SHP77 (cell line): ENCODE results near the gene ZNF606.
"Not testable (repeated sequence)": the region's sequence is repeated elsewhere in the genome, so short reads cannot be mapped to it uniquely, and the experiment has no call there.

ENCODE experiments used
- DNase-seq, 2 experiments: peaks; one replicate each; lab custom pipeline; 2025; lab: John Stamatoyannopoulos, UW

Gene ZNF606

DNA sequence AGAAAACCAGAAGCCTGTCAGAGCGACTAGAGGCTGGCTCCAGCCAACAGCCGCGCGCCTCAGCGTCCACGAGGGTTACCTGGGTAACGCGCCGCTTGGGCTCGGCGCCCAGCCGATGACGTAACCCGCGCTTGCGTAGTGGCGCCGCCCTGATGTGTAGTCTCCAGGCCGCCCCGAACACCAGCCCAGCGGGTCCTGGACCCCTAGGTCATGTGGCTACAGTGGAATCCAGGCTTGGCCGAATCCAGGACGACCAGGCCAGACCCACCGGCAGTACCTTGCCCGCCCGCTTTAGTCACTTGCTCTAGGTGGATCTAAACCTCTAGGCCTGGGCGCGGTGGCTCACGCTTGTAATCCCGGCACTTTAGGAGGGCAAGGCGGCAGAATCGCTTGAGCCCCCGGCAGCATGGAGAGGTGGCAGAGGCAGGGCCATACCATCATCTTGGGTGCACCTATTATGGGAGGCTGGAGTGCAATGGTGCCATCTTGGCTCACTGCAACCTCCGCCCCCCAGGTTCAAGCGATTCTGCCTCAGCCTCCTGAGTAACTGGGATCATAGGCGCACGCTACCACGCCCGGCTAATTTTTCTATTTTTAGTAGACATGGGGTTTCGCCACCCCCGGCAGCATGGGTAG lies 7.2 kb upstream of the ZNF606 start:
- no peak for DNase-seq

DNA sequence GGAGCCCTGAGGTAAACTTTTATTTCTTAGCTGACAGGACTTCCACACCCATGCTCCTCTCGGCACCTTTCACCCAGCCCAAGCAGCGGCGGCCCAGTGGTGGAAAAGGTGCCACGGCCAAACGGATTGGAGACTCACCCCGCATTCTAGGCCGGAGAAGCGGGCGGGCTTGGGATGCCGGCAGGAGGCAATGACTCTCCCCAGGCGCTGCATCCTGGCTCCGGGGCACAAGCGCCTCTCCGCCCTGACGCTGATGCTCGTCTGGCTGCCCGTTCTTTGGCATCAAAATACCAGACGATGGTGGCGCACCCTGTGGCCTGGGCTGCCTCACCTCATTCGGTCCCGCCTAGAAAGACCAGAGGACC lies 6.7 kb upstream of the ZNF606 start:
- DNase-seq: no peak

DNA sequence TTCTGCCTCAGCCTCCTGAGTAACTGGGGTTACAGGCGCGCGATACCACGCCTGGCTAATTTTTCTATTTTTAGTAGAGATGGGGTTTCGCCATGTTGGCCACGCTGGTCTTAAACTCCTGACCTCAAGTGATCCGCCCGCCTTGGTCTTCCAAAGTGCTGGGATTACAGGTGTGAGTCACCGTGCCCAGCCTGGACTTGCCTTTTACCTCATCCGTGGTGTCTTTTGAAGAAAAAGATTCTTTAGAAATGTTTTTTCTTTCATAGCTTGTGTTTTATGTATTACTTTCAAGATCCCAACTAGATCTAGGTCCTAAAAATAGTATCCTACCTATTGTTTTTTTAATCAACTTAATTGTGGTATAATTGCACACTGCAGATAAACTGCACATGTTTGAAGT lies 6.3 kb upstream of the ZNF606 start:
- DNase-seq: not testable (repeated sequence)

- DNase-seq: no peak
Measured at GRCh38 chr19:58007285-58007684, 4.7 kb upstream of the ZNF606 start.

GRCh38 chr19:58003174-58003828 lies 681 bp upstream of the ZNF606 start:
- no peak for DNase-seq

- DNase-seq: no peak
Measured at GRCh38 chr19:58001895-58002369, 688 bp downstream of the ZNF606 start.

- DNase-seq: no peak
Measured at GRCh38 chr19:58000677-58001076, 1.9 kb downstream of the ZNF606 start.

- DNase-seq: no peak
Measured at GRCh38 chr19:57992841-57993240, 9.8 kb downstream of the ZNF606 start.

DNA sequence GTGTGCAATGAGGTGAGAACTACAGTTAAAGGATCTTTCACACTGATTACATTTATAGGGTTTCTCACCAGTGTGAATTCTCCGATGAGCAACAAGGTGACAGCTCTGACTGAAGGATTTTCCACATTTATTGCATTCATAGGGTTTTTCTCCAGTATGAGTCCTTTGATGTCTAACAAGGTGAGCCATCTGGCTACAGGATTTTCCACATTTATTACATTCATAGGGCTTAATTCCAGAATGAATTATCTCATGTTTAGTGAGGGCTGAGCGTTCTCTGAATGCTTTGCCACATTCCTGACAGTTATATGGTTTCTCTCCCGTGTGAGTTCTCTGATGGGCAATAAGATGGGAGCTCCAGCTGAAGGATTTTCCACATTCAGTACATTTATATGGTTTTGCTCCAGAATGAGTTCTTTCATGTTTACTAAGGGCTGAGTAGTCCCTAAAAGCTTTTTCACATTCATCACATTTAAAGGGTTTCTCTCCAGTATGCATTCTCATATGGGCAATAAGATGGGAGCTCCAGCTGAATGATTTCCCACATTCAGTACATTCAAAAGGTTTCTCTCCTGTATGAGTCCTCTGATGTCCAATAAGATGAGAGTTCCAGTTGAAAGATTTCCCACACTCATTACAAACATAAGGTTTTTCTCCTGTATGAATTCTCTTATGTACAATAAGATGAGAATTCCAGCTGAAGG lies 23.9 kb downstream of the ZNF606 start:
- DNase-seq: no peak

DNA sequence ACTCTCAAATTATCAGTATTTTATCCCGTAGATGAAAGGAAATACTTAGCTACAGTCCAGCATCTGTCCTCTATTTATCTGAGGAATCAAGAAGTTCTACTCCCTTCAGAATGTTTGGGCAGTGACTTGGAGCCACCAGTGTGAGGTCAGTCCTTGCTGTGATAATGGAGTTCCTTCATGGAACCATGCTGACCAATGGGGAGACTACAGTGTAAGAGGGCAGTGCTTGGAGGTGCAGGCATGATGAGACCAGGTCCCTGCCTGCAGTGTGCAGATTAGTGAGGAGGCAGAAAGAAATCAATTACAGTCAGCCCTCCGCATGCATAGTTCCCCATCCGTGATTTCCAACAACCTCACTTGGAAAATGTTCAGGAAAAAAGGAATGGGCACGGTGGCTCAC lies 28.2 kb downstream of the ZNF606 start, which contains the start of gene C19orf18:
Gene C19orf18, minus strand, starts transcription at position 101 of the 400 bp plus-strand sequence. CDS start 102 bp downstream, outside the sequence.
- no peak for DNase-seq

DNA sequence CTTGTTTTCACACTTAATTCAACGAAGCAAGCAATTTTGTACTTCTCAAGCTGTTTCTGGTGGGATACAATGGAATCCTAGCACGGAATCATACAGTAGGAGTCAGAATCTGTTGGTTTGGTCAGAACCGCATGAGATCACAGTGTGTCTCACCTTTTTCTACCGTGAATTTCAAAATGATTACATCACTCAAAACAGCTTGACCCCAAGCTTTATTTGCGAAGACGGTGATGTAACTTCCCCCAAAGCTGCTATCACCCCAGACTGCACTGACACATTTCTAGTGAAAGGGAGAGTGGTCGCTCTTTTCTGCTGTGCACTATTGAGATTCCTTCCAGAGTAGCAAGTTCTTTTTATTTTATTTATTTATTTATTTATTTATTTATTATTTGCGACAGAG lies 37.9 kb downstream of the ZNF606 start:
- DNase-seq: no peak

DNA sequence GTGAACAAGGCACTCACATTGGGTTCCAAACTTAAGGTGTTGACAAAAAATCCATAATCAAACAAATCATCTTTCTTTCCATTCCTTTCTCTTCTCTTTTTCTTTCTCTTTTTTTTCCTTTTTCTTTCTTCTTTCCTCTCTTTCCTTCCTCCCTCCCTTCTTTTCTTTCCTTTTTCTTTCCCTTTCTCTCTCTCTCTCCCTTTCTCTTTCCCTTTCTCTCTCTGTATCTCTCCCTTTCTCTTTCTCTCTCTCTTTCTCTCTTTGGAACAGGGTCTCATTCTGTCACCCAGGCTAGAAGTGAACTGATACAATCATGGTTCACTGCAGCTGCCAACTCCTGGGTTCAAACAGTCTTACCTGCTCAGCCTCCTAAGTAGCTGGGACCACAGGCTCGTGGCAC lies 40.8 kb downstream of the ZNF606 start:
- DNase-seq: no peak

GRCh38 chr19:57954996-57955395 lies 47.6 kb downstream of the ZNF606 start:
- DNase-seq: no peak

- no peak for DNase-seq
Measured at GRCh38 chr19:57949702-57950101, 52.9 kb downstream of the ZNF606 start.

GRCh38 chr19:57949296-57949695 lies 53.3 kb downstream of the ZNF606 start:
- DNase-seq: no peak

DNA sequence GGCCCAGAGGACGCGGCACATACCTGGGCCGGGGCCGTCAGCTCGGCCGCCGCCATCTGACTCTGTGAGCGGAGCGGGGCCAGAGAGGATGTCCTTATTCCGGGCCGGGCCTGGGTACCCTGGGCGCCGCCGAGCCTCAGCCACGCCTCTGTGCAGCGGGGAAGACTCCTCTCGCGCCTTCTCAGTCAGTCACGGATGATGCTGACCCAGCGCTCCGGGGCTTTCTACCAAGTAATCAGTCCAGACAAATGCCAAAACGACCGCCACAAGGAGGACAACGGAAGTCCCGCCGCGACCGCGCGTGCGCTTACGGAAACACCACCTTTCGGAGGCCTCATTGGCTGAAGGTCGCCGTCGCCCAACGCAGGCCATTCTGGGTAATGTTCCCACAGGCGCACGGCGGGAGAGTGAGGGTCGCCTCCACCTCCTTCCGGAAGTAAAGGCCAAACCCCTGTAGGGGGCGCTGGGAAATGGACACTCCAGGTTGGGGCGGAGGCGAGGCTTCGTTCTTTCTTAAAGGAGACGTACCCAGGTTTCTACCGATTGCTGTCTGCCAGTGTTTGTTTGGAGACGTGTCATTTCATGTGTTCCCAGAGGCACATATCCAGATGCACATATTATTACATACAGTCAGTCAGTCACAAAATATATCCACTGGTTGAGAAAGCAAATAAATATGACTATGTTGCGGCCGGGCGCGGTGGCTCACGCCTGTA lies 55.0 kb downstream of the ZNF606 start, which contains the start of gene ZNF256:
Gene ZNF256, minus strand, starts transcription at position 288 of the 716 bp plus-strand sequence. Its CDS starts 232 bp downstream, at position 56.
- DNase-seq: peak; percentile 93 to 95

DNA sequence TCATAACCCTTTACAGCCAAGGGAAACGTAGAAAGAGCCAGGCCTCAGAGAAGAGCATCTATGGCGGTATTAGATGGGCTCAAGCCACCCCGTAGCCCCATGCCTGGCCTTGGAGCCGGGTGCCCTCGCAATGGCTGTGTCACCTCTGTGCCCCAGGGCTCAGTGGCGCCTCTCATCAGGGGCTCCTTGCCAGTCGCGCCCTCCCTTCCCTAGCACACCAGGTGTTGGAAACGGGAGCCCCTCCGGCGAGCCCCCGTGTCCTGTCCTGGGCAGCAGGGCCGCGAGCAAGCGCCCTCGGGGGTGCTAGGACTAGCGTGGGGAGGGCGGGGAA lies 55.6 kb downstream of the ZNF606 start:
- no peak for DNase-seq

GRCh38 chr19:57946316-57946715 lies 56.3 kb downstream of the ZNF606 start:
- no peak for DNase-seq

- DNase-seq: no peak
Measured at GRCh38 chr19:57941593-57941992, 61.0 kb downstream of the ZNF606 start.

DNA sequence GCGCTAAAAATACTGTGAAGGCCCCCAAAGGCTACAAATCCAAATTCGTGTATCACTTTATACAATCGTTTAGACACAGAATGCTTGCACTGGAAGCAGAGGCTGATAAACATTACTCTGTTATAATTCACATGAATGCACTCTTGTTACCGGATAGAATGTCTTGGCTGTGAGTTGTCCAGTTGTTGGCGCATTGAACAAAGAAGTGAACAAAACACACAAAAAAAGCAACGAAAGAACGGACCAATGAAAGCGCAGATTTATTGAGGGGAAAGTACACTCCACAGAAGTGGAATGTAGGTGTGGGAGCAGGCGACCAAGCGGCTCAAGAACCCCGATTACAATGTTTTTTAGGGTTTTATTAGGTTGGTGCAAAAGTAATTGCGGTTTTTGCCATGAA lies 66.9 kb downstream of the ZNF606 start:
- no peak for DNase-seq

GRCh38 chr19:57934820-57935665 lies 67.6 kb downstream of the ZNF606 start, which contains the start of gene ZNF418:
ZNF418 (minus strand) TSS chr19:57935402; CDS start chr19:57933822, 1,580 bp downstream.
- DNase-seq: no peak
